Uterus (tissue), 2 donors: Measurements from ENCODE around the gene TTLL7.

ENCODE experiments used
- CTCF ChIP-seq, 4 experiments: fragments of 200-600 bp in 2 of 4; fragments of 450-650 bp in 2 of 4; sonication (generic) in 2 of 4; IDR thresholded peaks; one replicate each; pipeline ENCODE4 v1.5.1; 2016 to 2019; ENCODE audit warnings: antibody characterized with exemption in 4 of 4, mild to moderate bottlenecking in 2 of 4, moderate library complexity in 1 of 4
- POLR2A ChIP-seq, 2 donors: fragments of 450-650 bp; IDR thresholded peaks; one replicate each; pipeline ENCODE4 v1.6.1; 2016; ENCODE audit warnings: antibody characterized with exemption in 2 of 2, mild to moderate bottlenecking in 1 of 2, moderate library complexity in 1 of 2

DNA sequence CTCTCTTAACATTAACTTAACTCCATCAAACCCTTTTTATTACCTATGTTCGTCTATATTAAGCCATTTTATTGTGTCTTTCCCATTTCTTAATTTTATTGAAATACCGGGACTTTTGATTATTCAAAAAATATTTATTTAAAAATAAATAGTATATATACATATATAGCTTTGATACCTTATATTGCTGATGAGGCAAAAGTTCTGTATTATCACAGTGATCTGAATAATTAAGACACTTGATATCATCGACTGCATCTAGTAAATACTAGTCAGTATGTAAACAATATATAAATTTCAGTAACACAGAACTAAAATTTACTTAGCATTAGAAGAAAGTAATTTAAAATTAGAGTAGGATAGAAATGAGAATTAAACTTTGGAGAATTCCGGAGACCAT is 22.0 kb downstream of the TTLL7 start:
- TF ChIP-seq CTCF (IDR thresholded peaks at IDR 0.05) (no peak), POLR2A (IDR thresholded peaks at IDR 0.05) (no peak)
